Activated T-helper 1 cell treated with anti-CD3 and anti-CD28 coated beads, Interleukin-12 subunit alpha, Interleukin-12 subunit beta, Interleukin-2, Interleukin-4 antibody, amounts not matched to agents 30 ng/mL and 10 ng/mL and 1 ng/mL, durations not matched to agents 14 hours and 24 hours and 36 hours (primary cell): Measurements from ENCODE around the gene HLA-DPA1. TPM values are rescaled to one million over a fixed set of nuclear protein-coding genes. Genes with fewer than 3 reads are reported as not detected.

Source experiments
- DNase-seq: peaks from one replicate; pipeline ENCODE4 v3.0.0; 2021; ENCODE audit warnings: low spot score
- H3K27ac Mint-ChIP-seq: one replicate; pipeline ENCODE4 v1.8.0; 2021; ENCODE audit warnings: mild to moderate bottlenecking, mixed read lengths
- H3K27me3 Mint-ChIP-seq: one replicate; pipeline ENCODE4 v1.8.0; 2022; ENCODE audit warnings: mild to moderate bottlenecking, moderate library complexity, mixed read lengths; ENCODE audit not compliant: insufficient read depth
- H3K36me3 Mint-ChIP-seq: one replicate; pipeline ENCODE4 v1.8.0; 2021; ENCODE audit warnings: low read depth, mixed read lengths
- H3K4me1 Mint-ChIP-seq: one replicate; pipeline ENCODE4 v1.8.0; 2021; ENCODE audit warnings: low read depth, mixed read lengths
- H3K4me3 Mint-ChIP-seq: one replicate; pipeline ENCODE4 v1.8.0; 2021; ENCODE audit warnings: mild to moderate bottlenecking, moderate library complexity, mixed read lengths
- H3K9me3 Mint-ChIP-seq: one replicate; pipeline ENCODE4 v1.8.0; 2021; ENCODE audit warnings: mixed read lengths
- intact Hi-C: fragments of 100-400 bp; cut with micrococcal nuclease; formaldehyde crosslinking; loops from one replicate; pipeline ENCODE4 v1.15.1; 2024
- total RNA-seq: library from RNA; stranded (reverse); gene quantifications from 2 replicates; pipeline ENCODE4 v1.2.3, GENCODE V29; 2022

The HLA-DPA1 gene
- total RNA-seq, 1 donor from 2014 or later = 61.0 TPM

DNA sequence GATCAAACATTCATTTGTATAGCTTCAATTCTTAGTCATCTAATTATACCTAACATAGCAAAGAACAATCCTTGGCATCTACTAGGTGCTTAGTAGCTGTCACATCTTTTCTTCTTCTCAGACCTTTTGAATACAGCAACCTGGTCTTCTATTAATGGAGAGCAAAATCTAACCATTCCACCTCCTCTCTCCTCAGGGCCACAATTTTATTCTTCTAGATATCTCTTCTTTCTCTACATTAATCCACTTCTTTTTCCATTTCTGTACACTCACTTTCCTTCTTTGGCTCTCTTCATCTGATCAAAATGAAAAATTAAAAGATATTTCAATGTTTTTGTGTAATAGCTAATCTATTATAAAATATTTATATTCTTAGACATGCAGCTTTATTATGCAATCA lies 55.0 kb downstream of the HLA-DPA1 start:
- Mint-ChIP-seq H3K4me3 (no peak overlapping the region), H3K27ac (peak overlapping the region; percentile 3), H3K9me3 (no peaks in the 10 kb centered on the region), H3K4me1 (peaks cover 37% of the 10 kb centered on the region), H3K27me3 (peaks cover 3% of the 10 kb centered on the region), H3K36me3 (no peaks in the 10 kb centered on the region)
- DNase-seq = no peak
- intact Hi-C loops = loop anchor here (2.0 kb wide), 1 partner anchor 54 kb away; the partner anchor contains the start of gene HLA-DPA1

DNA sequence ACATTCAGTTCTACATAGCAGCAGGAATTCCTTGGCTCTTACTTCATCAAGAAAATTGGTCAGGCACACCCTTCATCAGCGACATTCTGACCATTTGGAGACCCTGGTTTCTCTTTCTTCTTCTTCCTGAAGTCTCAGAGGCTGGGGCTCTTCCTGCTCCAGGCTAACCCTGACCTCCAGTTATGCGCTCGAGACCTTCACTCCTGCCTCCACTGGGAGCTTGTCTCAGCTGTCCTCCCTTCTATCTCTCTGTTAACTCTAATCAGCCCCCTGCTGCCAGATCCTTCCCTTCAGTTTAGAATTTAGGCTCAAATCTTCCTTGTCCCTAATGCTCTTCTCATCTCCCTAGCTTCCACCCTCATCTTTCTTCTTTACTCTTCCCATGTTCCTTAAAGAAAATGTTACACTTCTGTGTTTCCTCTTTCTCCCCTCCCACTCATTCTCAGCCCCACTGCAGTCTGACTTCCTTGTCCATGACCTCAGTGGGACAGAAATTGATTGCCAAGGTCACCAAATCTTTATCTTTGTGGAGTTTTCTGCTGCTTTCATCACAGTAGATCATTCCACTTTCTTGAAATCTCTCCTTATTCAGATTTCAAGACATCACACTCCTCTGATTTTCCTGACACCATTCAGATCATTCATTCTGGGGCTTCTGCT lies 55.6 kb downstream of the HLA-DPA1 start:
- peaks cover 8% of the 10 kb centered on the region for H3K27me3 Mint-ChIP-seq
- no peak for DNase-seq
- no peak overlapping the region for H3K27ac Mint-ChIP-seq
- no peak overlapping the region for H3K4me3 Mint-ChIP-seq
- peaks cover 37% of the 10 kb centered on the region for H3K4me1 Mint-ChIP-seq
- intact Hi-C loops = loop anchor here (2.0 kb wide), 1 partner anchor 55 kb away; the partner anchor contains the start of gene HLA-DPA1
- H3K9me3 Mint-ChIP-seq = no peaks in the 10 kb centered on the region
- H3K36me3 Mint-ChIP-seq = no peaks in the 10 kb centered on the region

DNA sequence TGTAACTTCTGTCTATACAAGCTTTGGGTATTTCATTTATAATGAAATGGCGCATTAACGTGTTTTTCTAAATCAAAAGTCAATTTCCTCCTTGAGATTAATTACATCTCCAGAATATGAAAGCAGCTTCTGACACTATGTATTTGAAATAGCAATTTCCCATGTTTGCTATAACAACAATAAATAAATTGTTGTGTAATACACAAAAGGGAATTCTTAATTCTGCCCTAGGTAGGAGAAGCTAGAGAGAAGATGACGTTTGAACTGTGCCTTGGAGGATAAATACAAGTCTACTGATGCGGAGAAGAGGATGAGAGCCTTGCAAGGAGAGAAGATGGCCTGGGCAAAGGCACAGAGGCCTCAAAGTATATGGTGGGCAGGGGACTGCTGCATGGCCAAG lies 56.4 kb downstream of the HLA-DPA1 start:
- Mint-ChIP-seq H3K4me3 (no peak overlapping the region), H3K9me3 (no peaks in the 10 kb centered on the region), H3K4me1 (peaks cover 37% of the 10 kb centered on the region), H3K27ac (no peak overlapping the region), H3K36me3 (no peaks in the 10 kb centered on the region), H3K27me3 (peaks cover 8% of the 10 kb centered on the region)
- intact Hi-C loops = no loop called here
- DNase-seq = no peak

GRCh38 chr6:33015798-33016197 lies 57.7 kb downstream of the HLA-DPA1 start:
- Mint-ChIP-seq H3K4me3 (no peak overlapping the region), H3K27me3 (peaks cover 8% of the 10 kb centered on the region), H3K27ac (no peak overlapping the region), H3K36me3 (no peaks in the 10 kb centered on the region), H3K9me3 (no peaks in the 10 kb centered on the region), H3K4me1 (peaks cover 37% of the 10 kb centered on the region)
- intact Hi-C loops = no loop called here
- DNase-seq = no peak

DNA sequence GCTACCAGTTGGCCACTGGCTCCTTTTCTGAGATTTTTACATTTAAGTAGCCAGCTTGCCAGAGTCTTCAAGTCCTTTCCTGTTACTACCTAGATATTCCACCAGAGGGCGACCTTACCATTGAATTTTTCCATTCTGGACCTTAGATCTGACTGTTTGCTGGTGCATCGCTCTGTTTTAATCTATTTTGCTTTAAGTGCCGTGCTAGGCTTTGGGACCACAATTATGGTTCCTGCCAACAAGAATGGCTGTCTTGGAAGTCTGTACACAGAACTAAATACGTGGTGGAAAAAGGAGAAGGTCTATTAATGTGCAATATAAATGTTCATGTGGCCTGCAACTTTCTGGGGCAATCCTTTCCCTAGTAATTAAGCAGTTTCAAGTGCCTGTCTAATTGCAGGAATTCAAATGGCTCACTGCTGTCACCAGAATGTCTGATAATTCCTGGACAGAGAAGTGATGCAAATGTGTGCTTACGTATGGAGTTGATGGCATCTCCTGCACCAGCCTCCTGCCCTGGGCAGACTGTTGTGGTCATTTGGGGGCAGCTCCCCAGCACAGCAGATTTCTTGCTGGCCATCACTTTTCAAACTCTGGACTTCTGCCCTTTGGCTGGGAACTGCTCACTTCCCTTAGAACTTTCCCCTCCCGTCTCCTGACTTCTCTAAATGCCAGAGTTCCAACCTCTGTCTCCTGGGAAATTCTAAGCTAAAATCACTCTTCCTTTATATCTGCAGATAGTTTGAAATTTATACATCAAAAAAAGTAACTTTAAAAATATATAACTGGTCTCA lies 58.4 kb downstream of the HLA-DPA1 start:
- Mint-ChIP-seq H3K27me3 (peaks cover 8% of the 10 kb centered on the region), H3K9me3 (no peaks in the 10 kb centered on the region), H3K4me1 (peaks cover 31% of the 10 kb centered on the region), H3K4me3 (no peak overlapping the region), H3K27ac (no peak overlapping the region), H3K36me3 (no peaks in the 10 kb centered on the region)
- intact Hi-C loops = loop anchor here (1.0 kb wide), 4 partner anchors 67 to 233 kb away; no protein-coding TSS in a partner anchor
- DNase-seq = peak; percentile 58

Other genes starting within 250 kb of the HLA-DPA1 start
- gene TAP2, start 234.9 kb downstream of the HLA-DPA1 start, total RNA-seq = 160 and 167 TPM in 2 replicates
- gene PSMB8, start 229.6 kb downstream of the HLA-DPA1 start, total RNA-seq = 353 and 358 TPM in 2 replicates
- 284 and 290 TPM in 2 replicates for gene TAP1, start 219.9 kb downstream of the HLA-DPA1 start, total RNA-seq
- gene PSMB9, start 219.5 kb downstream of the HLA-DPA1 start, total RNA-seq = 249 and 253 TPM in 2 replicates
- gene HLA-DMB, start 132.6 kb downstream of the HLA-DPA1 start, total RNA-seq = 2.7 and 2.8 TPM in 2 replicates
- 14.1 and 14.2 TPM in 2 replicates for gene HLA-DMA, start 120.6 kb downstream of the HLA-DPA1 start, total RNA-seq
- 316 and 330 TPM in 2 replicates for gene BRD2, start 105.1 kb downstream of the HLA-DPA1 start, total RNA-seq
- 1.8 and 2.0 TPM in 2 replicates for gene HLA-DOA, start 64.1 kb downstream of the HLA-DPA1 start, total RNA-seq
- gene HLA-DPB1, start 2.3 kb upstream of the HLA-DPA1 start, total RNA-seq = 12.2 and 12.3 TPM in 2 replicates
- 0.61 and 0.65 TPM in 2 replicates for gene COL11A2, start 118.8 kb upstream of the HLA-DPA1 start, total RNA-seq
- 46.6 and 47.4 TPM in 2 replicates for gene RXRB, start 127.0 kb upstream of the HLA-DPA1 start, total RNA-seq
- gene SLC39A7, start 127.2 kb upstream of the HLA-DPA1 start, total RNA-seq = 67.1 and 68.8 TPM in 2 replicates
- gene HSD17B8, start 131.0 kb upstream of the HLA-DPA1 start, total RNA-seq = 14.8 and 15.2 TPM in 2 replicates
- 50.7 and 53.4 TPM in 2 replicates for gene RING1, start 134.9 kb upstream of the HLA-DPA1 start, total RNA-seq
- gene VPS52, start 198.2 kb upstream of the HLA-DPA1 start, total RNA-seq = 59.8 and 63.5 TPM in 2 replicates
- gene RPS18, start 198.4 kb upstream of the HLA-DPA1 start, total RNA-seq = 2,930 and 2,946 TPM in 2 replicates
- gene B3GALT4, start 203.5 kb upstream of the HLA-DPA1 start, total RNA-seq = 4.4 and 5.6 TPM in 2 replicates
- gene WDR46, start 215.6 kb upstream of the HLA-DPA1 start, total RNA-seq = 113 and 123 TPM in 2 replicates
- gene PFDN6, start 216.0 kb upstream of the HLA-DPA1 start, total RNA-seq = 122 and 126 TPM in 2 replicates
- 27.6 and 28.0 TPM in 2 replicates for gene RGL2, start 225.3 kb upstream of the HLA-DPA1 start, total RNA-seq
- 264 and 265 TPM in 2 replicates for gene TAPBP, start 240.4 kb upstream of the HLA-DPA1 start, total RNA-seq
- 12.5 and 14.7 TPM in 2 replicates for gene ZBTB22, start 244.1 kb upstream of the HLA-DPA1 start, total RNA-seq
- gene DAXX, start 249.3 kb upstream of the HLA-DPA1 start, total RNA-seq = 66.3 and 69.3 TPM in 2 replicates